K562 (cell line): ENCODE results near the gene HSD17B1. TPM values are rescaled to one million over a fixed set of nuclear protein-coding genes. Genes with fewer than 3 reads are reported as not detected.

Experiments
- CC2D1A ChIP-seq: fragments of 450-650 bp; IDR thresholded peaks from 2 replicates; pipeline ENCODE4 v1.6.1; 2017; ENCODE audit warnings: mild to moderate bottlenecking
- polyA plus RNA-seq, 8 experiments: library from polyadenylated mRNA; depleted of rRNA in 4 of 8; stranded (reverse) in 5 of 8; unstranded in 3 of 8; fragments of >200 nt; fragmentation: Nextera tagmentation in 2 of 8; fragmentation: Illumina TruSeq in 1 of 8; extraction: Ambion mirVana in 2 of 8; extraction: Trizol in 1 of 8; gene quantifications; 2 replicates each; pipeline versions ENCODE4 v1.2.1 to v1.2.3, GENCODE V29; 2011 to 2014; ENCODE audit warnings: inconsistent platforms in 1 of 8, missing spikeins in 1 of 8
- total RNA-seq, 7 experiments: library from RNA; depleted of rRNA in 6 of 7; stranded (reverse); fragments of >200 nt in 6 of 7; fragmentation: Illumina TruSeq in 2 of 7; extraction: Trizol in 2 of 7; gene quantifications; 2 replicates each; pipeline versions ENCODE4 v1.2.1 to v1.2.3, GENCODE V29; 2011 to 2021; ENCODE audit warnings: low replicate concordance in 1 of 7
- TF ChIP-seq, protein P1 (sequence below): fragments of 200-800 bp; sonication (Bioruptor generic); IDR thresholded peaks from 2 replicates; pipeline ENCODE4 v1.6.1; 2017; ENCODE audit warnings: missing genetic modification characterization, missing compliant biosample characterization
- TF ChIP-seq, protein P2 (sequence below), 3 experiments: fragments of 200-800 bp in 1 of 3; sonication (Bioruptor generic) in 1 of 3; sonication (generic) in 1 of 3; formaldehyde crosslinking in 1 of 3; IDR thresholded peaks; 2 replicates each; pipeline versions ENCODE4 v1.6.1 to v1.8.0; 2016 to 2022; ENCODE audit warnings: mild to moderate bottlenecking in 2 of 3, missing compliant biosample characterization in 2 of 3, missing genetic modification characterization in 2 of 3, missing genetic modification reagents in 1 of 3
- TF ChIP-seq, protein P3 (sequence below): fragments of 250-450 bp; sonication (Bioruptor Pico); IDR thresholded peaks from 2 replicates; pipeline ENCODE4 v1.8.0; 2022; ENCODE audit warnings: inconsistent platforms
- TF ChIP-seq, protein P4 (sequence below): fragments of 200-600 bp; sonication (generic); IDR thresholded peaks from one replicate; pipeline ENCODE4 v1.6.1; 2012; ENCODE audit warnings: mild to moderate bottlenecking, low read depth, low read length, inconsistent platforms
- TF ChIP-seq, protein P5 (sequence below): sonication (generic); formaldehyde crosslinking; IDR thresholded peaks from 2 replicates; pipeline ENCODE4 v1.8.1; 2023; ENCODE audit warnings: mild to moderate bottlenecking, missing genetic modification reagents

The HSD17B1 gene
- total and polyA plus RNA-seq, 9 of the 15 experiments (the other 6 are each of a cell fraction or from before 2014, with no cell fraction given) = 0.55 to 21.1 (median 3.6) TPM

DNA sequence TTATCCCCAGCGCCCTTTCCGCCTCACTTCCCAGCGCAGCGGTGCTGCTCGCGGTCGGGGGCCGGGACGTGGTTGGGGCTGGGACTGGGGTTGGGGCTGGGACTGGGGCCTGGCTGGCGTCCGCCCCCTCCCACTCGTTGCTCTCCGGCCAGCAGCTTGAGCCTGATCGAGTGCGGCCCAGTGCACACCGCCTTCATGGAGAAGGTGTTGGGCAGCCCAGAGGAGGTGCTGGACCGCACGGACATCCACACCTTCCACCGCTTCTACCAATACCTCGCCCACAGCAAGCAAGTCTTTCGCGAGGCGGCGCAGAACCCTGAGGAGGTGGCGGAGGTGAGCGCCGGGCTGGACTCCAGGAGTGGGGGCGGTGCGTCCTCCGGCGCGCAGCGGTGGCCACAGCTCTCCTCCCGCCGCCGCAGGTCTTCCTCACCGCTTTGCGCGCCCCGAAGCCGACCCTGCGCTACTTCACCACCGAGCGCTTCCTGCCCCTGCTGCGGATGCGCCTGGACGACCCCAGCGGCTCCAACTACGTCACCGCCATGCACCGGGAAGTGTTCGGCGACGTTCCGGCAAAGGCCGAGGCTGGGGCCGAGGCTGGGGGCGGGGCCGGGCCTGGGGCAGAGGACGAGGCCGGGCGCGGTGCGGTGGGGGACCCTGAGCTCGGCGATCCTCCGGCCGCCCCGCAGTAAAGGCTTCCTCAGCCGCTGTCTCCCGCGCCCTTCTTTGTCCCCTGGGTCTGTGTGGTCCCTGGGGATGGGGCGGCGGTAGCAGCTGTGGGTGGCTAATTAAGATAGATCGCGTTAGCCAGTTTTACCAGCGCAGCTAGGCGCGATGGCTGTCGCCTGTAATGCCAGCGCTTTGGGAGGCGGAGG lies 1.8 kb downstream of the HSD17B1 start (continued):
- TF ChIP-seq, protein P1, sequence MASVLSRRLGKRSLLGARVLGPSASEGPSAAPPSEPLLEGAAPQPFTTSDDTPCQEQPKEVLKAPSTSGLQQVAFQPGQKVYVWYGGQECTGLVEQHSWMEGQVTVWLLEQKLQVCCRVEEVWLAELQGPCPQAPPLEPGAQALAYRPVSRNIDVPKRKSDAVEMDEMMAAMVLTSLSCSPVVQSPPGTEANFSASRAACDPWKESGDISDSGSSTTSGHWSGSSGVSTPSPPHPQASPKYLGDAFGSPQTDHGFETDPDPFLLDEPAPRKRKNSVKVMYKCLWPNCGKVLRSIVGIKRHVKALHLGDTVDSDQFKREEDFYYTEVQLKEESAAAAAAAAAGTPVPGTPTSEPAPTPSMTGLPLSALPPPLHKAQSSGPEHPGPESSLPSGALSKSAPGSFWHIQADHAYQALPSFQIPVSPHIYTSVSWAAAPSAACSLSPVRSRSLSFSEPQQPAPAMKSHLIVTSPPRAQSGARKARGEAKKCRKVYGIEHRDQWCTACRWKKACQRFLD (CRISPR knock-in tag) = 0 out of 2 replicates have a peak, but pooled peaks have one; percentile 48
- TF ChIP-seq, protein P2, sequence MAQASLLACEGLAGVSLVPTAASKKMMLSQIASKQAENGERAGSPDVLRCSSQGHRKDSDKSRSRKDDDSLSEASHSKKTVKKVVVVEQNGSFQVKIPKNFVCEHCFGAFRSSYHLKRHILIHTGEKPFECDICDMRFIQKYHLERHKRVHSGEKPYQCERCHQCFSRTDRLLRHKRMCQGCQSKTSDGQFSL (CRISPR knock-in tag; IDR thresholded peaks at IDR 0.05) = 0 out of 2 replicates have a peak, but pooled peaks have one; percentile 27
- TF ChIP-seq, protein P2 (tag; IDR thresholded peaks at IDR 0.05) = no peak
- TF ChIP-seq, protein P3, sequence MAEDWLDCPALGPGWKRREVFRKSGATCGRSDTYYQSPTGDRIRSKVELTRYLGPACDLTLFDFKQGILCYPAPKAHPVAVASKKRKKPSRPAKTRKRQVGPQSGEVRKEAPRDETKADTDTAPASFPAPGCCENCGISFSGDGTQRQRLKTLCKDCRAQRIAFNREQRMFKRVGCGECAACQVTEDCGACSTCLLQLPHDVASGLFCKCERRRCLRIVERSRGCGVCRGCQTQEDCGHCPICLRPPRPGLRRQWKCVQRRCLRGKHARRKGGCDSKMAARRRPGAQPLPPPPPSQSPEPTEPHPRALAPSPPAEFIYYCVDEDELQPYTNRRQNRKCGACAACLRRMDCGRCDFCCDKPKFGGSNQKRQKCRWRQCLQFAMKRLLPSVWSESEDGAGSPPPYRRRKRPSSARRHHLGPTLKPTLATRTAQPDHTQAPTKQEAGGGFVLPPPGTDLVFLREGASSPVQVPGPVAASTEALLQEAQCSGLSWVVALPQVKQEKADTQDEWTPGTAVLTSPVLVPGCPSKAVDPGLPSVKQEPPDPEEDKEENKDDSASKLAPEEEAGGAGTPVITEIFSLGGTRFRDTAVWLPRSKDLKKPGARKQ = no peak
- TF ChIP-seq, protein P4, sequence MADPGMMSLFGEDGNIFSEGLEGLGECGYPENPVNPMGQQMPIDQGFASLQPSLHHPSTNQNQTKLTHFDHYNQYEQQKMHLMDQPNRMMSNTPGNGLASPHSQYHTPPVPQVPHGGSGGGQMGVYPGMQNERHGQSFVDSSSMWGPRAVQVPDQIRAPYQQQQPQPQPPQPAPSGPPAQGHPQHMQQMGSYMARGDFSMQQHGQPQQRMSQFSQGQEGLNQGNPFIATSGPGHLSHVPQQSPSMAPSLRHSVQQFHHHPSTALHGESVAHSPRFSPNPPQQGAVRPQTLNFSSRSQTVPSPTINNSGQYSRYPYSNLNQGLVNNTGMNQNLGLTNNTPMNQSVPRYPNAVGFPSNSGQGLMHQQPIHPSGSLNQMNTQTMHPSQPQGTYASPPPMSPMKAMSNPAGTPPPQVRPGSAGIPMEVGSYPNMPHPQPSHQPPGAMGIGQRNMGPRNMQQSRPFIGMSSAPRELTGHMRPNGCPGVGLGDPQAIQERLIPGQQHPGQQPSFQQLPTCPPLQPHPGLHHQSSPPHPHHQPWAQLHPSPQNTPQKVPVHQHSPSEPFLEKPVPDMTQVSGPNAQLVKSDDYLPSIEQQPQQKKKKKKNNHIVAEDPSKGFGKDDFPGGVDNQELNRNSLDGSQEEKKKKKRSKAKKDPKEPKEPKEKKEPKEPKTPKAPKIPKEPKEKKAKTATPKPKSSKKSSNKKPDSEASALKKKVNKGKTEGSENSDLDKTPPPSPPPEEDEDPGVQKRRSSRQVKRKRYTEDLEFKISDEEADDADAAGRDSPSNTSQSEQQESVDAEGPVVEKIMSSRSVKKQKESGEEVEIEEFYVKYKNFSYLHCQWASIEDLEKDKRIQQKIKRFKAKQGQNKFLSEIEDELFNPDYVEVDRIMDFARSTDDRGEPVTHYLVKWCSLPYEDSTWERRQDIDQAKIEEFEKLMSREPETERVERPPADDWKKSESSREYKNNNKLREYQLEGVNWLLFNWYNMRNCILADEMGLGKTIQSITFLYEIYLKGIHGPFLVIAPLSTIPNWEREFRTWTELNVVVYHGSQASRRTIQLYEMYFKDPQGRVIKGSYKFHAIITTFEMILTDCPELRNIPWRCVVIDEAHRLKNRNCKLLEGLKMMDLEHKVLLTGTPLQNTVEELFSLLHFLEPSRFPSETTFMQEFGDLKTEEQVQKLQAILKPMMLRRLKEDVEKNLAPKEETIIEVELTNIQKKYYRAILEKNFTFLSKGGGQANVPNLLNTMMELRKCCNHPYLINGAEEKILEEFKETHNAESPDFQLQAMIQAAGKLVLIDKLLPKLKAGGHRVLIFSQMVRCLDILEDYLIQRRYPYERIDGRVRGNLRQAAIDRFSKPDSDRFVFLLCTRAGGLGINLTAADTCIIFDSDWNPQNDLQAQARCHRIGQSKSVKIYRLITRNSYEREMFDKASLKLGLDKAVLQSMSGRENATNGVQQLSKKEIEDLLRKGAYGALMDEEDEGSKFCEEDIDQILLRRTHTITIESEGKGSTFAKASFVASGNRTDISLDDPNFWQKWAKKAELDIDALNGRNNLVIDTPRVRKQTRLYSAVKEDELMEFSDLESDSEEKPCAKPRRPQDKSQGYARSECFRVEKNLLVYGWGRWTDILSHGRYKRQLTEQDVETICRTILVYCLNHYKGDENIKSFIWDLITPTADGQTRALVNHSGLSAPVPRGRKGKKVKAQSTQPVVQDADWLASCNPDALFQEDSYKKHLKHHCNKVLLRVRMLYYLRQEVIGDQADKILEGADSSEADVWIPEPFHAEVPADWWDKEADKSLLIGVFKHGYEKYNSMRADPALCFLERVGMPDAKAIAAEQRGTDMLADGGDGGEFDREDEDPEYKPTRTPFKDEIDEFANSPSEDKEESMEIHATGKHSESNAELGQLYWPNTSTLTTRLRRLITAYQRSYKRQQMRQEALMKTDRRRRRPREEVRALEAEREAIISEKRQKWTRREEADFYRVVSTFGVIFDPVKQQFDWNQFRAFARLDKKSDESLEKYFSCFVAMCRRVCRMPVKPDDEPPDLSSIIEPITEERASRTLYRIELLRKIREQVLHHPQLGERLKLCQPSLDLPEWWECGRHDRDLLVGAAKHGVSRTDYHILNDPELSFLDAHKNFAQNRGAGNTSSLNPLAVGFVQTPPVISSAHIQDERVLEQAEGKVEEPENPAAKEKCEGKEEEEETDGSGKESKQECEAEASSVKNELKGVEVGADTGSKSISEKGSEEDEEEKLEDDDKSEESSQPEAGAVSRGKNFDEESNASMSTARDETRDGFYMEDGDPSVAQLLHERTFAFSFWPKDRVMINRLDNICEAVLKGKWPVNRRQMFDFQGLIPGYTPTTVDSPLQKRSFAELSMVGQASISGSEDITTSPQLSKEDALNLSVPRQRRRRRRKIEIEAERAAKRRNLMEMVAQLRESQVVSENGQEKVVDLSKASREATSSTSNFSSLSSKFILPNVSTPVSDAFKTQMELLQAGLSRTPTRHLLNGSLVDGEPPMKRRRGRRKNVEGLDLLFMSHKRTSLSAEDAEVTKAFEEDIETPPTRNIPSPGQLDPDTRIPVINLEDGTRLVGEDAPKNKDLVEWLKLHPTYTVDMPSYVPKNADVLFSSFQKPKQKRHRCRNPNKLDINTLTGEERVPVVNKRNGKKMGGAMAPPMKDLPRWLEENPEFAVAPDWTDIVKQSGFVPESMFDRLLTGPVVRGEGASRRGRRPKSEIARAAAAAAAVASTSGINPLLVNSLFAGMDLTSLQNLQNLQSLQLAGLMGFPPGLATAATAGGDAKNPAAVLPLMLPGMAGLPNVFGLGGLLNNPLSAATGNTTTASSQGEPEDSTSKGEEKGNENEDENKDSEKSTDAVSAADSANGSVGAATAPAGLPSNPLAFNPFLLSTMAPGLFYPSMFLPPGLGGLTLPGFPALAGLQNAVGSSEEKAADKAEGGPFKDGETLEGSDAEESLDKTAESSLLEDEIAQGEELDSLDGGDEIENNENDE = no peak
- TF ChIP-seq, protein P5, sequence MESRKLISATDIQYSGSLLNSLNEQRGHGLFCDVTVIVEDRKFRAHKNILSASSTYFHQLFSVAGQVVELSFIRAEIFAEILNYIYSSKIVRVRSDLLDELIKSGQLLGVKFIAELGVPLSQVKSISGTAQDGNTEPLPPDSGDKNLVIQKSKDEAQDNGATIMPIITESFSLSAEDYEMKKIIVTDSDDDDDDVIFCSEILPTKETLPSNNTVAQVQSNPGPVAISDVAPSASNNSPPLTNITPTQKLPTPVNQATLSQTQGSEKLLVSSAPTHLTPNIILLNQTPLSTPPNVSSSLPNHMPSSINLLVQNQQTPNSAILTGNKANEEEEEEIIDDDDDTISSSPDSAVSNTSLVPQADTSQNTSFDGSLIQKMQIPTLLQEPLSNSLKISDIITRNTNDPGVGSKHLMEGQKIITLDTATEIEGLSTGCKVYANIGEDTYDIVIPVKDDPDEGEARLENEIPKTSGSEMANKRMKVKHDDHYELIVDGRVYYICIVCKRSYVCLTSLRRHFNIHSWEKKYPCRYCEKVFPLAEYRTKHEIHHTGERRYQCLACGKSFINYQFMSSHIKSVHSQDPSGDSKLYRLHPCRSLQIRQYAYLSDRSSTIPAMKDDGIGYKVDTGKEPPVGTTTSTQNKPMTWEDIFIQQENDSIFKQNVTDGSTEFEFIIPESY = no peak
- TF ChIP-seq CC2D1A = no peak
